Neural cell (in vitro differentiated cells): Measurements from ENCODE around the gene MAPK8. TPM values are rescaled to one million over a fixed set of nuclear protein-coding genes. Genes with fewer than 3 reads are reported as not detected.

Experiments used
- H2AFZ ChIP-seq: fragments of 200-600, 300-800 bp; sonication (generic), shearing (Covaris generic); 2 replicates; pipeline ENCODE4 v1.6.0; 2014; ENCODE audit warnings: low read depth, mild to moderate bottlenecking, antibody characterized with exemption, low read length, moderate library complexity
- H3F3A ChIP-seq: fragments of 200-600 bp; shearing (Covaris generic); 2 replicates; pipeline ENCODE4 v1.6.1; 2016; ENCODE audit warnings: mild to moderate bottlenecking, moderate library complexity, mixed read lengths, antibody characterized with exemption, low read length; ENCODE audit not compliant: insufficient read depth, poor library complexity, severe bottlenecking
- H3K27ac ChIP-seq: fragments of 200-600, 300-800 bp; sonication (generic), shearing (Covaris generic); 2 replicates; pipeline ENCODE4 v1.5.1; 2014; ENCODE audit warnings: mild to moderate bottlenecking, low read length, moderate library complexity
- H3K27me3 ChIP-seq: fragments of 300-800, 200-600 bp; sonication (generic), shearing (Covaris generic); 2 replicates; pipeline ENCODE4 v1.6.0; 2014; ENCODE audit warnings: mild to moderate bottlenecking, low read depth, low read length, moderate library complexity; ENCODE audit not compliant: insufficient read depth
- H3K36me3 ChIP-seq: fragments of 300-800, 200-600 bp; sonication (generic), shearing (Covaris generic); 2 replicates; pipeline ENCODE4 v1.5.1; 2014; ENCODE audit warnings: mild to moderate bottlenecking, antibody characterized with exemption, low read length, moderate library complexity; ENCODE audit not compliant: insufficient read depth
- H3K4me2 ChIP-seq: fragments of 300-800, 200-600 bp; sonication (generic), shearing (Covaris generic); 2 replicates; pipeline ENCODE4 v1.6.0; 2014; ENCODE audit warnings: mild to moderate bottlenecking, low read length
- H3K4me3 ChIP-seq: fragments of 300-800, 200-600 bp; sonication (generic), shearing (Covaris generic); 2 replicates; pipeline ENCODE4 v1.5.1; 2014; ENCODE audit warnings: mild to moderate bottlenecking, low read length, moderate library complexity
- H3K79me2 ChIP-seq: fragments of 200-600 bp; shearing (Covaris generic); replicated peaks from 2 replicates; pipeline ENCODE4 v1.6.0; 2014; ENCODE audit warnings: mild to moderate bottlenecking, low read length, moderate library complexity; ENCODE audit not compliant: insufficient read depth
- H3K9ac ChIP-seq: fragments of 300-800, 200-600 bp; sonication (generic), shearing (Covaris generic); 2 replicates; pipeline ENCODE4 v1.6.1; 2016; ENCODE audit warnings: mild to moderate bottlenecking, low read length, mixed read lengths
- H3K9me2 ChIP-seq: fragments of 200-600 bp; shearing (Covaris generic); 2 replicates; pipeline ENCODE4 v1.6.1; 2016; ENCODE audit warnings: mild to moderate bottlenecking, low read length, mixed read lengths; ENCODE audit not compliant: insufficient read depth
- H3K9me3 ChIP-seq: fragments of 200-600, 300-800 bp; sonication (generic), shearing (Covaris generic); 2 replicates; pipeline ENCODE4 v1.6.1; 2016; ENCODE audit warnings: mild to moderate bottlenecking, mixed run types, low read length, moderate library complexity, mixed read lengths
- H4K20me1 ChIP-seq: fragments of 200-600 bp; shearing (Covaris generic); 2 replicates; pipeline ENCODE4 v1.6.1; 2016; ENCODE audit warnings: mild to moderate bottlenecking, mixed run types; ENCODE audit not compliant: insufficient read depth
- EP300 ChIP-seq: fragments of 450-650 bp; conservative IDR thresholded peaks from 2 replicates; pipeline ENCODE4 v1.6.1; 2014; ENCODE audit warnings: antibody characterized with exemption, mild to moderate bottlenecking, moderate library complexity; ENCODE audit not compliant: poor library complexity, severe bottlenecking
- EZH2 ChIP-seq: fragments of 200-600, 300-800 bp; shearing (Covaris generic), sonication (generic); IDR thresholded peaks from 2 replicates; pipeline ENCODE4 v1.6.1; 2014; ENCODE audit warnings: antibody characterized with exemption, low read length, borderline replicate concordance, mild to moderate bottlenecking; ENCODE audit not compliant: insufficient read depth, poor library complexity, severe bottlenecking
- MXI1 ChIP-seq: fragments of 450-650 bp; conservative IDR thresholded peaks from 2 replicates; pipeline ENCODE4 v1.6.1; 2014; ENCODE audit warnings: antibody characterized with exemption, mild to moderate bottlenecking; ENCODE audit not compliant: poor library complexity, severe bottlenecking
- POLR2AphosphoS5 ChIP-seq: IDR thresholded peaks from 2 replicates; pipeline ENCODE4 v1.6.1; 2012
- RAD21 ChIP-seq: fragments of 450-650 bp; conservative IDR thresholded peaks from 2 replicates; pipeline ENCODE4 v1.6.1; 2014; ENCODE audit warnings: antibody characterized with exemption, mild to moderate bottlenecking, moderate library complexity
- SMC3 ChIP-seq: fragments of 450-650 bp; conservative IDR thresholded peaks from 2 replicates; pipeline ENCODE4 v1.6.1; 2014; ENCODE audit warnings: antibody characterized with exemption, mild to moderate bottlenecking, moderate library complexity; ENCODE audit not compliant: poor library complexity
- TAF1 ChIP-seq: IDR thresholded peaks from 2 replicates; pipeline ENCODE4 v1.6.1; 2012; ENCODE audit warnings: low read depth
- polyA plus RNA-seq: library from polyadenylated mRNA; depleted of rRNA; stranded (reverse); fragments of >200 nt; gene quantifications from 2 replicates; pipeline ENCODE4 v1.2.3, GENCODE V29; 2014
- TF ChIP-seq, protein P1 (sequence below): fragments of 450-650 bp; IDR thresholded peaks from 2 replicates; pipeline ENCODE4 v1.5.1; 2014; ENCODE audit warnings: antibody characterized with exemption, mild to moderate bottlenecking, moderate library complexity; ENCODE audit not compliant: poor library complexity, severe bottlenecking
- TF ChIP-seq, protein P2 (sequence below): IDR thresholded peaks from 2 replicates; pipeline ENCODE4 v1.6.1; 2012; ENCODE audit warnings: borderline replicate concordance

The MAPK8 gene
- polyA plus RNA-seq, 1 donor from 2014 or later = 187 TPM

DNA sequence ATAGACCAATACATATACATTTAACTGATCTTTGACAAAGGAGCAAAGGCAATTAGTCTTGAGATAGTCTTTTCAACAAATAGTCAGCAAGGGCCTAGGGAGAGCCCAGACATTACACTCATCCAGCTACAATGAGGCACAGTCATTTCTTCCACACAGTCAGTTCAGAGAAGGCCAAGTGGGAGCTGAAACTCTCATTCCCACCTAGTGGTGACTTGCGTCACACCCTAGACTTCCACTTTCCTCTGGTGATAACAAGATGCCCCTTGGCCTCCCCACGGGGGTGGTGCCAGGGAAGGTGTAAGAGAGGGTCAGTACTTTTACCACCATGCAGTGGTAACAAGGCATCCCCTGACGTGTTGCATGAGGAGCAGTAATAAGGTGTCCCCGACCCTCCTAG is 39.9 kb upstream of the MAPK8 start:
- no peak overlapping the region for H3K4me2 ChIP-seq
- H4K20me1 ChIP-seq = no peaks in the 10 kb centered on the region
- no peak overlapping the region for H3K9ac ChIP-seq
- H3K4me3 ChIP-seq = no peak overlapping the region
- no peaks in the 10 kb centered on the region for H3F3A ChIP-seq
- no peak for TF ChIP-seq EZH2
- TF ChIP-seq POLR2AphosphoS5 = no peak
- TF ChIP-seq RAD21 = no peak
- TF ChIP-seq SMC3 = no peak
- TF ChIP-seq, protein P1, sequence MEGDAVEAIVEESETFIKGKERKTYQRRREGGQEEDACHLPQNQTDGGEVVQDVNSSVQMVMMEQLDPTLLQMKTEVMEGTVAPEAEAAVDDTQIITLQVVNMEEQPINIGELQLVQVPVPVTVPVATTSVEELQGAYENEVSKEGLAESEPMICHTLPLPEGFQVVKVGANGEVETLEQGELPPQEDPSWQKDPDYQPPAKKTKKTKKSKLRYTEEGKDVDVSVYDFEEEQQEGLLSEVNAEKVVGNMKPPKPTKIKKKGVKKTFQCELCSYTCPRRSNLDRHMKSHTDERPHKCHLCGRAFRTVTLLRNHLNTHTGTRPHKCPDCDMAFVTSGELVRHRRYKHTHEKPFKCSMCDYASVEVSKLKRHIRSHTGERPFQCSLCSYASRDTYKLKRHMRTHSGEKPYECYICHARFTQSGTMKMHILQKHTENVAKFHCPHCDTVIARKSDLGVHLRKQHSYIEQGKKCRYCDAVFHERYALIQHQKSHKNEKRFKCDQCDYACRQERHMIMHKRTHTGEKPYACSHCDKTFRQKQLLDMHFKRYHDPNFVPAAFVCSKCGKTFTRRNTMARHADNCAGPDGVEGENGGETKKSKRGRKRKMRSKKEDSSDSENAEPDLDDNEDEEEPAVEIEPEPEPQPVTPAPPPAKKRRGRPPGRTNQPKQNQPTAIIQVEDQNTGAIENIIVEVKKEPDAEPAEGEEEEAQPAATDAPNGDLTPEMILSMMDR = no peak
- TF ChIP-seq, protein P2, sequence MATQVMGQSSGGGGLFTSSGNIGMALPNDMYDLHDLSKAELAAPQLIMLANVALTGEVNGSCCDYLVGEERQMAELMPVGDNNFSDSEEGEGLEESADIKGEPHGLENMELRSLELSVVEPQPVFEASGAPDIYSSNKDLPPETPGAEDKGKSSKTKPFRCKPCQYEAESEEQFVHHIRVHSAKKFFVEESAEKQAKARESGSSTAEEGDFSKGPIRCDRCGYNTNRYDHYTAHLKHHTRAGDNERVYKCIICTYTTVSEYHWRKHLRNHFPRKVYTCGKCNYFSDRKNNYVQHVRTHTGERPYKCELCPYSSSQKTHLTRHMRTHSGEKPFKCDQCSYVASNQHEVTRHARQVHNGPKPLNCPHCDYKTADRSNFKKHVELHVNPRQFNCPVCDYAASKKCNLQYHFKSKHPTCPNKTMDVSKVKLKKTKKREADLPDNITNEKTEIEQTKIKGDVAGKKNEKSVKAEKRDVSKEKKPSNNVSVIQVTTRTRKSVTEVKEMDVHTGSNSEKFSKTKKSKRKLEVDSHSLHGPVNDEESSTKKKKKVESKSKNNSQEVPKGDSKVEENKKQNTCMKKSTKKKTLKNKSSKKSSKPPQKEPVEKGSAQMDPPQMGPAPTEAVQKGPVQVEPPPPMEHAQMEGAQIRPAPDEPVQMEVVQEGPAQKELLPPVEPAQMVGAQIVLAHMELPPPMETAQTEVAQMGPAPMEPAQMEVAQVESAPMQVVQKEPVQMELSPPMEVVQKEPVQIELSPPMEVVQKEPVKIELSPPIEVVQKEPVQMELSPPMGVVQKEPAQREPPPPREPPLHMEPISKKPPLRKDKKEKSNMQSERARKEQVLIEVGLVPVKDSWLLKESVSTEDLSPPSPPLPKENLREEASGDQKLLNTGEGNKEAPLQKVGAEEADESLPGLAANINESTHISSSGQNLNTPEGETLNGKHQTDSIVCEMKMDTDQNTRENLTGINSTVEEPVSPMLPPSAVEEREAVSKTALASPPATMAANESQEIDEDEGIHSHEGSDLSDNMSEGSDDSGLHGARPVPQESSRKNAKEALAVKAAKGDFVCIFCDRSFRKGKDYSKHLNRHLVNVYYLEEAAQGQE = no peak
- TF ChIP-seq EP300 = no peak
- TF ChIP-seq TAF1 = no peak
- TF ChIP-seq MXI1 = no peak
- H3K27ac ChIP-seq = no peak overlapping the region
- no peaks in the 10 kb centered on the region for H3K27me3 ChIP-seq
- no peaks in the 10 kb centered on the region for H3K9me2 ChIP-seq
- no peaks in the 10 kb centered on the region for H3K9me3 ChIP-seq
- H2AFZ ChIP-seq = no peak overlapping the region
- H3K79me2 ChIP-seq = no peaks in the 10 kb centered on the region
- H3K36me3 ChIP-seq = no peaks in the 10 kb centered on the region

DNA sequence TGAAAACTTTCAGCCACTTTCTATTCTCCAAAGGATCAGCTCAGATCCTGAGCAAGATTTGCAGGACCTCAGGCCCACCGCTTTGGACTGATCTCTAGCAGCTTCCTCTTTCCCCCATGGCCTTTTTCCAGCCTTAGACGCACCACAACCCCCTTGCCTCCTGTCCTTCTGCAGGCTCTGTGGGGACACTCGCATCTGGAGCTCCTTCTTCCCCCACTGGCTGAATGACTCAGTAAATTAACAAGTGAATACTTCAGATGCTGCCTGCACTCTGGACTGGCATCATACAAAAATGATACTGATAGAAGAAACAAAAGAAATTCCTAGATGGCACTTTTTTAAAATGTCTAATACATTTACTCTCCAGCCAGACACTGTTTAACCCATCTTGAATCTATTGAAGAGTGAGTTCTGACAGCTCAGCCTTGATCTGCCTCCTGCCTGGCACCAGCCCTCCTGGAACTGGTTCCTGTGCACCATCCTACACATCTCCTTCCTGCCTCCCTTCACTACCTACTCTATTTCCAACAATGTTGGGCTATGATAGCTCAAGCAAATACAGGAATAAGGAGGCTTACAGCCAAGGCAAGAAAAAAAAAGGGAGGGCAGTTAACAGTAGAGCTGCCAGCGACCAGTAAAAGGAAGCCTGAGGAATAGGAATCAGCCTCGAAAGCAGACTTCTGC is 35.3 kb upstream of the MAPK8 start:
- H3K27ac ChIP-seq = no peak overlapping the region
- H3K27me3 ChIP-seq = no peaks in the 10 kb centered on the region
- no peak overlapping the region for H3K9ac ChIP-seq
- H3K9me3 ChIP-seq = no peaks in the 10 kb centered on the region
- no peak overlapping the region for H2AFZ ChIP-seq
- H4K20me1 ChIP-seq = no peaks in the 10 kb centered on the region
- no peak overlapping the region for H3K4me3 ChIP-seq
- no peak overlapping the region for H3K4me2 ChIP-seq
- no peaks in the 10 kb centered on the region for H3K36me3 ChIP-seq
- H3F3A ChIP-seq = no peaks in the 10 kb centered on the region
- H3K9me2 ChIP-seq = no peaks in the 10 kb centered on the region
- no peaks in the 10 kb centered on the region for H3K79me2 ChIP-seq
- TF ChIP-seq EZH2 (no peak), RAD21 (no peak), TAF1 (no peak), POLR2AphosphoS5 (no peak)
- TF ChIP-seq, protein P1 = no peak
- TF ChIP-seq, protein P2 = no peak
